Endometrial microvascular endothelial cells (primary cell): Measurements from ENCODE around the gene MUSTN1. TPM values are rescaled to one million over a fixed set of nuclear protein-coding genes. Genes with fewer than 3 reads are reported as not detected.

Source experiments
- in situ Hi-C: cut with HindIII; loops from 2 replicates; pipeline ENCODE4 v1.10.0; 2017; ENCODE audit warnings: low sequenced_read_pairs, low pct_unique_long_range_greater_than_20kb; ENCODE audit errors: inconsistent ontology term
- total RNA-seq: library from RNA; depleted of rRNA; stranded (reverse); fragments of >200 nt; gene quantifications from one replicate; pipeline ENCODE4 v1.2.3, GENCODE V29; 2015; ENCODE audit errors: inconsistent ontology term

MUSTN1 gene
- total RNA-seq: 0.46 TPM

GRCh38 chr3:52834871-52835501, at the start of gene MUSTN1:
Gene MUSTN1 (minus strand): TSS chr3:52835019. CDS start chr3:52834948, 71 bp downstream.
- in situ Hi-C loops: no loop called here

GRCh38 chr3:52882377-52882776, 47.6 kb upstream of the MUSTN1 start:
- in situ Hi-C loops: no loop called here

GRCh38 chr3:52881871-52882270, 47.1 kb upstream of the MUSTN1 start:
- in situ Hi-C loops: no loop called here

- in situ Hi-C loops: no loop called here
These were observed 45.7 kb upstream of the MUSTN1 start for GRCh38 chr3:52880474-52880873.

- in situ Hi-C loops: no loop called here
These were observed 45.2 kb upstream of the MUSTN1 start for GRCh38 chr3:52880047-52880446.

- in situ Hi-C loops: no loop called here
These were observed 44.8 kb upstream of the MUSTN1 start for GRCh38 chr3:52879581-52879980.

- in situ Hi-C loops: no loop called here
These were observed 44.3 kb upstream of the MUSTN1 start for GRCh38 chr3:52879090-52879489.

GRCh38 chr3:52877085-52877484, 42.3 kb upstream of the MUSTN1 start:
- in situ Hi-C loops: no loop called here

- in situ Hi-C loops: no loop called here
These were observed 40.2 kb upstream of the MUSTN1 start for GRCh38 chr3:52874864-52875587.

- in situ Hi-C loops: no loop called here
These were observed 39.4 kb upstream of the MUSTN1 start for GRCh38 chr3:52874160-52874701.

GRCh38 chr3:52873433-52874159, 38.8 kb upstream of the MUSTN1 start:
- in situ Hi-C loops: no loop called here

- in situ Hi-C loops: no loop called here
These were observed 37.4 kb upstream of the MUSTN1 start for GRCh38 chr3:52872245-52872644.

- in situ Hi-C loops: no loop called here
These were observed 36.9 kb upstream of the MUSTN1 start for GRCh38 chr3:52871761-52872160.

- in situ Hi-C loops: no loop called here
These were observed 35.7 kb upstream of the MUSTN1 start for GRCh38 chr3:52870471-52870870.

GRCh38 chr3:52866427-52866826, 31.6 kb upstream of the MUSTN1 start:
- in situ Hi-C loops: no loop called here

- in situ Hi-C loops: no loop called here
These were observed 31.2 kb upstream of the MUSTN1 start for GRCh38 chr3:52865994-52866393.

GRCh38 chr3:52860424-52860768, 25.6 kb upstream of the MUSTN1 start:
- in situ Hi-C loops: no loop called here

GRCh38 chr3:52859686-52860423, 25.0 kb upstream of the MUSTN1 start:
- in situ Hi-C loops: no loop called here

GRCh38 chr3:52857864-52858263, 23.0 kb upstream of the MUSTN1 start:
- in situ Hi-C loops: no loop called here
